K562 (cell line): ENCODE data around the gene FBXL3. TPM values are rescaled to one million over a fixed set of nuclear protein-coding genes. Genes with fewer than 3 reads are reported as not detected.

Source experiments
- ATF6 ChIP-seq: sonication (generic); formaldehyde crosslinking; IDR thresholded peaks from 2 replicates; pipeline ENCODE4 v1.4.0; 2020; ENCODE audit warnings: mild to moderate bottlenecking, missing genetic modification reagents
- BRCA1 ChIP-seq, 2 experiments: fragments of 450-650 bp in 1 of 2; sonication (generic) in 1 of 2; formaldehyde crosslinking in 1 of 2; IDR thresholded peaks; 2 replicates each; pipeline versions ENCODE4 v1.5.0 to v1.6.1; 2017 to 2020; ENCODE audit warnings: mild to moderate bottlenecking in 1 of 2, missing genetic modification reagents in 1 of 2
- CC2D1A ChIP-seq: fragments of 450-650 bp; IDR thresholded peaks from 2 replicates; pipeline ENCODE4 v1.6.1; 2017; ENCODE audit warnings: mild to moderate bottlenecking
- EHMT2 ChIP-seq: fragments of 450-650 bp; IDR thresholded peaks from 2 replicates; pipeline ENCODE4 v1.6.1; 2018; ENCODE audit warnings: antibody characterized with exemption
- ELF4 ChIP-seq: fragments of 450-650 bp; formaldehyde crosslinking; IDR thresholded peaks from 2 replicates; pipeline ENCODE4 v1.4.0; 2022; ENCODE audit warnings: missing genetic modification characterization
- GATAD2B ChIP-seq: fragments of 450-650 bp; IDR thresholded peaks from 2 replicates; pipeline ENCODE4 v1.6.1; 2017; ENCODE audit warnings: mild to moderate bottlenecking, borderline replicate concordance
- HES1 ChIP-seq: fragments of 450-650 bp; IDR thresholded peaks from 2 replicates; pipeline ENCODE4 v1.6.1; 2016; ENCODE audit warnings: low read depth, mild to moderate bottlenecking, moderate library complexity
- HMGN3 ChIP-seq: IDR thresholded peaks from 2 replicates; pipeline ENCODE4 v1.6.1; 2011; ENCODE audit warnings: borderline replicate concordance, low read depth, mild to moderate bottlenecking, mixed read lengths, low read length; ENCODE audit not compliant: insufficient read length; ENCODE audit errors: extremely low read depth
- KDM2B ChIP-seq: fragments of 250-450 bp; sonication (Bioruptor Pico); IDR thresholded peaks from 2 replicates; pipeline ENCODE4 v1.8.0; 2021; ENCODE audit warnings: mild to moderate bottlenecking, moderate library complexity
- MAX ChIP-seq: sonication (generic); formaldehyde crosslinking; IDR thresholded peaks from 2 replicates; pipeline ENCODE4 v1.9.0; 2022; ENCODE audit warnings: mild to moderate bottlenecking, missing genetic modification reagents
- MBD2 ChIP-seq: sonication (generic); IDR thresholded peaks from 2 replicates; pipeline ENCODE4 v1.6.1; 2016; ENCODE audit warnings: low read depth, borderline replicate concordance
- MCM5 ChIP-seq: fragments of 450-650 bp; IDR thresholded peaks from 2 replicates; pipeline ENCODE4 v1.6.1; 2016; ENCODE audit warnings: low read depth
- NUFIP1 ChIP-seq: fragments of 450-650 bp; IDR thresholded peaks from 2 replicates; pipeline ENCODE4 v1.6.1; 2018; ENCODE audit not compliant: partially characterized antibody
- POLR2G ChIP-seq: fragments of 200-400 bp; formaldehyde crosslinking; IDR thresholded peaks from 2 replicates; pipeline ENCODE4 v1.6.1; 2017; ENCODE audit warnings: low read depth, mild to moderate bottlenecking, antibody characterized with exemption, low read length, moderate library complexity
- PTBP1 ChIP-seq: fragments of 200-400 bp; formaldehyde crosslinking; IDR thresholded peaks from 2 replicates; pipeline ENCODE4 v1.6.1; 2017; ENCODE audit warnings: low read depth, low read length
- RBFOX2 ChIP-seq: fragments of 200-400 bp; formaldehyde crosslinking; IDR thresholded peaks from 2 replicates; pipeline ENCODE4 v1.6.1; 2017; ENCODE audit warnings: low read depth, mild to moderate bottlenecking, low read length, moderate library complexity
- RBM14 ChIP-seq: fragments of 200-400 bp; formaldehyde crosslinking; IDR thresholded peaks from 2 replicates; pipeline ENCODE4 v1.6.1; 2018; ENCODE audit warnings: low read depth, mild to moderate bottlenecking, low read length, moderate library complexity, borderline replicate concordance; ENCODE audit not compliant: insufficient read depth
- SRSF3 ChIP-seq: fragments of 200-400 bp; formaldehyde crosslinking; IDR thresholded peaks from 2 replicates; pipeline ENCODE4 v1.6.1; 2016; ENCODE audit warnings: mild to moderate bottlenecking, low read length, moderate library complexity; ENCODE audit not compliant: insufficient read depth
- TAF1 ChIP-seq: IDR thresholded peaks from 2 replicates; pipeline ENCODE4 v1.6.1; 2011; ENCODE audit warnings: mild to moderate bottlenecking, low read length, moderate library complexity; ENCODE audit not compliant: insufficient read depth, control insufficient read depth, severe bottlenecking; ENCODE audit errors: extremely low read depth
- ZBED1 ChIP-seq: IDR thresholded peaks from 2 replicates; pipeline ENCODE4 v1.6.1; 2014
- ZNF224 ChIP-seq: sonication (generic); formaldehyde crosslinking; IDR thresholded peaks from 2 replicates; pipeline ENCODE4 v1.8.0; 2022; ENCODE audit warnings: mild to moderate bottlenecking, missing genetic modification reagents
- ZNF280A ChIP-seq: fragments of 450-650 bp; IDR thresholded peaks from 2 replicates; pipeline ENCODE4 v1.6.1; 2018; ENCODE audit warnings: mild to moderate bottlenecking, low read depth; ENCODE audit not compliant: partially characterized antibody
- ZNF41 ChIP-seq: fragments of 250-450 bp; sonication (Bioruptor Pico); conservative IDR thresholded peaks from 2 replicates; pipeline ENCODE4 v1.4.0; 2020; ENCODE audit warnings: mild to moderate bottlenecking
- ZNF589 ChIP-seq: fragments of 200-800 bp; sonication (Bioruptor generic); IDR thresholded peaks from 2 replicates; pipeline ENCODE4 v1.6.1; 2016; ENCODE audit warnings: low read depth, missing genetic modification characterization, missing compliant biosample characterization
- ZNF77 ChIP-seq: fragments of 250-450 bp; sonication (Bioruptor Pico); IDR thresholded peaks from 2 replicates; pipeline ENCODE4 v1.5.0; 2020
- polyA plus RNA-seq, 8 experiments: library from polyadenylated mRNA; depleted of rRNA in 4 of 8; stranded (reverse) in 5 of 8; unstranded in 3 of 8; fragments of >200 nt; fragmentation: Nextera tagmentation in 2 of 8; fragmentation: Illumina TruSeq in 1 of 8; extraction: Ambion mirVana in 2 of 8; extraction: Trizol in 1 of 8; gene quantifications; 2 replicates each; pipeline versions ENCODE4 v1.2.1 to v1.2.3, GENCODE V29; 2011 to 2014; ENCODE audit warnings: inconsistent platforms in 1 of 8, missing spikeins in 1 of 8
- total RNA-seq, 7 experiments: library from RNA; depleted of rRNA in 6 of 7; stranded (reverse); fragments of >200 nt in 6 of 7; fragmentation: Illumina TruSeq in 2 of 7; extraction: Trizol in 2 of 7; gene quantifications; 2 replicates each; pipeline versions ENCODE4 v1.2.1 to v1.2.3, GENCODE V29; 2011 to 2021; ENCODE audit warnings: low replicate concordance in 1 of 7

The FBXL3 gene
- total and polyA plus RNA-seq, 9 of the 15 experiments (the other 6 are each of a cell fraction or from before 2014, with no cell fraction given), result 3.8 to 16.4 (median 12.6) TPM

- 0 out of 2 replicates have a peak, but pooled peaks have one; percentile 51 for TF ChIP-seq ZNF589 (CRISPR knock-in tag)
- TF ChIP-seq CC2D1A, result no peak
- peak; percentile 89 for TF ChIP-seq TAF1
- TF ChIP-seq POLR2G, result peak; percentile 92
- TF ChIP-seq HMGN3, result no peak
- no peak for TF ChIP-seq EHMT2
- no peak for TF ChIP-seq ATF6 (CRISPR knock-in tag)
- TF ChIP-seq ZNF224 (CRISPR knock-in tag), result no peak
- no peak for TF ChIP-seq KDM2B (CRISPR knock-in tag)
- no peak for TF ChIP-seq MCM5
- TF ChIP-seq SRSF3, result no peak
- TF ChIP-seq ZNF77 (CRISPR knock-in tag), result no peak
- peak; percentile 88 for TF ChIP-seq RBFOX2
- no peak for TF ChIP-seq ELF4
- TF ChIP-seq MAX (CRISPR knock-in tag), result no peak
- TF ChIP-seq BRCA1 (IDR thresholded peaks at IDR 0.05), result no peak
- no peak for TF ChIP-seq BRCA1 (CRISPR knock-in tag; IDR thresholded peaks at IDR 0.05)
- TF ChIP-seq PTBP1, result no peak
- TF ChIP-seq ZBED1, result no peak
- peak; percentile 52; the same call in 1 of the 2 replicates for TF ChIP-seq MBD2
- no peak for TF ChIP-seq RBM14
- TF ChIP-seq NUFIP1, result no peak
- no peak for TF ChIP-seq GATAD2B
- no peak for TF ChIP-seq ZNF41 (CRISPR knock-in tag)
- no peak for TF ChIP-seq ZNF280A
- TF ChIP-seq HES1, result no peak
Measured at GRCh38 chr13:77026861-77027621, at the start of gene FBXL3 (continued).
